ENCODE data around the gene COL4A2.

COL4A2 gene

DNA sequence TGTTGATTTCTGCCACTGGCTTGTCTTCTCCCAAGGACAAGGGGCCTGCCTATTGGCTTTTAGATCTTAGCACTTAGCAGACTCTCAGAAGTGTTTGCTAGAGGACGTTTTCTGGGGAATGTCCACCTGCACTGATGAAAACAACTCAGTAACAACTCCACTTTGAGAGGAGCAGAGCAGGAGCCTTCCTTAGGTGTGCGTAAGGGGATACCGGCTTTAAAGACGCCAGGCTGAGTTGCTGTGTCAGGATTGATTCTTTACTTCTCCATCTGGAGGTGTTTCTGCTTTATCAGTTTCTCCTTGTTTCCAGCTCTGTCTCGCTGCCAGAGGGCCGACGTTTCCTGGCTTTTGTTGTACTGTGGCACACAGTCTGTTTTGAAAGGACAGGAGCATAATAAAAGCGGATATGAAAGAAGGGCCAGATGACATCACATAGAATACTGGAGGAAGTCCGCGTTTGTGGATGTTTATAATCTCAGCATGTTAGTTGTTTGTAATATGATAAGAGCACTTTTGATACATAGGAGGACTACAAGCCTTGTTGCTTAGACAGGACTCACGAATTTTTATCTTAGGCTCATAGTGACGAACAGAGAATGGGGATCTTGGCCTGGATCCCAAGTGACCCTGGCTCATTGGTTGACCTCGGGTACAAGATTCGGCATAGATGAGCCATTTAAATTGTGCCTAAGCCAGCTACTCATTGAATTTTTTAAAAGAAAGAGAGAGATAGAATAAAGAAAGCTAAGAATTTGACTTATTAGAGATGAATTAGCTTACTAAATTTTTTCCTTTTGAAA is 34.6 kb downstream of the COL4A2 start:
- no peak for DNase-seq (ENCODE audit: extremely low read depth, low read depth)
- no peak for TF ChIP-seq CTCF (IDR thresholded peaks at IDR 0.05; ENCODE audit: low read depth, low read length, missing control alignments)
- H3K4me3 ChIP-seq (replicated peaks; ENCODE audit: low read depth, low read length): no peak overlapping the region

- no peak for TF ChIP-seq CTCF (IDR thresholded peaks at IDR 0.05; ENCODE audit: low read depth, low read length, missing control alignments)
- no peak overlapping the region for H3K4me3 ChIP-seq (replicated peaks; ENCODE audit: low read depth, low read length)
- DNase-seq (ENCODE audit: extremely low read depth, low read depth): no peak
Observed at GRCh38 chr13:110342474-110342873, 35.4 kb downstream of the COL4A2 start.

- DNase-seq (ENCODE audit: extremely low read depth, low read depth): no peak
- TF ChIP-seq CTCF (IDR thresholded peaks at IDR 0.05; ENCODE audit: low read depth, low read length, missing control alignments): no peak
- no peak overlapping the region for H3K4me3 ChIP-seq (replicated peaks; ENCODE audit: low read depth, low read length)
Observed at GRCh38 chr13:110343241-110343865, 36.3 kb downstream of the COL4A2 start.

DNA sequence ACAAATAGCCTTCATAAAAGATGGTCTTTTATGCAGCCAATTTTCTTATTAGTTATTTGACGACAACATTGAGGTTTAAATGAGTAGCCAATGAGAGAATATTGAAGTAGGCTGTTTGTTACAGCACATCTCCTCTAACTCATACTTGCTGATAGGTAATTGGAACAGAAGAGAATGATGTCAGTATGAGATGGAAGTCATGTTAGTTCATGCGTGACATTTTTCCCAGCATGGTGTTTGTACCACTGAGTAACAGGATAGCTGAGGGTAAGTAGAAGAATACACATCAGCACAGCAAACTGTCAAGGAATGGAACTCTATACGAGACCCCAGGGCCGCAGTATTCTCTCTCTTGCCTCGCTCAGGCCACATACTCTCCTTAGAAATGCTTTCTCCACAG is 37.2 kb downstream of the COL4A2 start:
- H3K4me3 ChIP-seq (replicated peaks; ENCODE audit: low read depth, low read length): no peak overlapping the region
- DNase-seq (ENCODE audit: extremely low read depth, low read depth): no peak
- no peak for TF ChIP-seq CTCF (IDR thresholded peaks at IDR 0.05; ENCODE audit: low read depth, low read length, missing control alignments)

DNA sequence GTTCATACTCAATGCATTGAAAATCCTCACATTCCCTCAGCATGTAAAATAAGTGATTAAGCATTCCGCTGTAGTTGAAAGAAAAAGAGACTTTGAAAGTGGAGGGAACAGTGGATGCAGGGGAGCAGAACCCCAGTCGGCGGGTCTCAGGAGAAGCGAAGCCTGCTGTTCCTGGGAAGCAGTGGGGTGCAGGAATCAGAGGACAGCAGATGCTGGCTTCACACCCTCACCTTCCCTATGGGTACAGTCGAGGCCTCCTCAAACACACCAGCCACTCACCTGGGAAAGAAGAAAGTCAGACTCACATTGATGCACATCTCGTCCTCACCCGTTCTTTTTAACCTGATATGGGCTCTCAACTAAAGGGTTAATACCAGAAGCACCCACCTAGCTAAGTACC is 38.2 kb downstream of the COL4A2 start:
- DNase-seq (ENCODE audit: extremely low read depth, low read depth): no peak
- TF ChIP-seq CTCF (IDR thresholded peaks at IDR 0.05; ENCODE audit: low read depth, low read length, missing control alignments): no peak
- H3K4me3 ChIP-seq (replicated peaks; ENCODE audit: low read depth, low read length): no peak overlapping the region

GRCh38 chr13:110345701-110346100 is 38.6 kb downstream of the COL4A2 start:
- no peak overlapping the region for H3K4me3 ChIP-seq (replicated peaks; ENCODE audit: low read depth, low read length)
- DNase-seq (ENCODE audit: extremely low read depth, low read depth): no peak
- no peak for TF ChIP-seq CTCF (IDR thresholded peaks at IDR 0.05; ENCODE audit: low read depth, low read length, missing control alignments)
